Neural cell (in vitro differentiated cells): Measurements from ENCODE around the gene SNTG2. TPM values are rescaled to one million over a fixed set of nuclear protein-coding genes. Genes with fewer than 3 reads are reported as not detected.

ENCODE experiments used
- H2AFZ ChIP-seq: fragments of 200-600, 300-800 bp; sonication (generic), shearing (Covaris generic); 2 replicates; pipeline ENCODE4 v1.6.0; 2014; ENCODE audit warnings: low read depth, mild to moderate bottlenecking, antibody characterized with exemption, low read length, moderate library complexity
- H3F3A ChIP-seq: fragments of 200-600 bp; shearing (Covaris generic); 2 replicates; pipeline ENCODE4 v1.6.1; 2016; ENCODE audit warnings: mild to moderate bottlenecking, moderate library complexity, mixed read lengths, antibody characterized with exemption, low read length; ENCODE audit not compliant: insufficient read depth, poor library complexity, severe bottlenecking
- H3K27ac ChIP-seq: fragments of 200-600, 300-800 bp; sonication (generic), shearing (Covaris generic); 2 replicates; pipeline ENCODE4 v1.5.1; 2014; ENCODE audit warnings: mild to moderate bottlenecking, low read length, moderate library complexity
- H3K27me3 ChIP-seq: fragments of 300-800, 200-600 bp; sonication (generic), shearing (Covaris generic); 2 replicates; pipeline ENCODE4 v1.6.0; 2014; ENCODE audit warnings: mild to moderate bottlenecking, low read depth, low read length, moderate library complexity; ENCODE audit not compliant: insufficient read depth
- H3K36me3 ChIP-seq: fragments of 300-800, 200-600 bp; sonication (generic), shearing (Covaris generic); 2 replicates; pipeline ENCODE4 v1.5.1; 2014; ENCODE audit warnings: mild to moderate bottlenecking, antibody characterized with exemption, low read length, moderate library complexity; ENCODE audit not compliant: insufficient read depth
- H3K4me2 ChIP-seq: fragments of 300-800, 200-600 bp; sonication (generic), shearing (Covaris generic); 2 replicates; pipeline ENCODE4 v1.6.0; 2014; ENCODE audit warnings: mild to moderate bottlenecking, low read length
- H3K4me3 ChIP-seq: fragments of 300-800, 200-600 bp; sonication (generic), shearing (Covaris generic); 2 replicates; pipeline ENCODE4 v1.5.1; 2014; ENCODE audit warnings: mild to moderate bottlenecking, low read length, moderate library complexity
- H3K79me2 ChIP-seq: fragments of 200-600 bp; shearing (Covaris generic); replicated peaks from 2 replicates; pipeline ENCODE4 v1.6.0; 2014; ENCODE audit warnings: mild to moderate bottlenecking, low read length, moderate library complexity; ENCODE audit not compliant: insufficient read depth
- H3K9ac ChIP-seq: fragments of 300-800, 200-600 bp; sonication (generic), shearing (Covaris generic); 2 replicates; pipeline ENCODE4 v1.6.1; 2016; ENCODE audit warnings: mild to moderate bottlenecking, low read length, mixed read lengths
- H3K9me2 ChIP-seq: fragments of 200-600 bp; shearing (Covaris generic); 2 replicates; pipeline ENCODE4 v1.6.1; 2016; ENCODE audit warnings: mild to moderate bottlenecking, low read length, mixed read lengths; ENCODE audit not compliant: insufficient read depth
- H3K9me3 ChIP-seq: fragments of 200-600, 300-800 bp; sonication (generic), shearing (Covaris generic); 2 replicates; pipeline ENCODE4 v1.6.1; 2016; ENCODE audit warnings: mild to moderate bottlenecking, mixed run types, low read length, moderate library complexity, mixed read lengths
- H4K20me1 ChIP-seq: fragments of 200-600 bp; shearing (Covaris generic); 2 replicates; pipeline ENCODE4 v1.6.1; 2016; ENCODE audit warnings: mild to moderate bottlenecking, mixed run types; ENCODE audit not compliant: insufficient read depth
- CTCF ChIP-seq: fragments of 450-650 bp; IDR thresholded peaks from 2 replicates; pipeline ENCODE4 v1.5.1; 2014; ENCODE audit warnings: antibody characterized with exemption, mild to moderate bottlenecking, moderate library complexity; ENCODE audit not compliant: poor library complexity, severe bottlenecking
- EP300 ChIP-seq: fragments of 450-650 bp; conservative IDR thresholded peaks from 2 replicates; pipeline ENCODE4 v1.6.1; 2014; ENCODE audit warnings: antibody characterized with exemption, mild to moderate bottlenecking, moderate library complexity; ENCODE audit not compliant: poor library complexity, severe bottlenecking
- EZH2 ChIP-seq: fragments of 200-600, 300-800 bp; shearing (Covaris generic), sonication (generic); IDR thresholded peaks from 2 replicates; pipeline ENCODE4 v1.6.1; 2014; ENCODE audit warnings: antibody characterized with exemption, low read length, borderline replicate concordance, mild to moderate bottlenecking; ENCODE audit not compliant: insufficient read depth, poor library complexity, severe bottlenecking
- MXI1 ChIP-seq: fragments of 450-650 bp; conservative IDR thresholded peaks from 2 replicates; pipeline ENCODE4 v1.6.1; 2014; ENCODE audit warnings: antibody characterized with exemption, mild to moderate bottlenecking; ENCODE audit not compliant: poor library complexity, severe bottlenecking
- POLR2AphosphoS5 ChIP-seq: IDR thresholded peaks from 2 replicates; pipeline ENCODE4 v1.6.1; 2012
- RAD21 ChIP-seq: fragments of 450-650 bp; conservative IDR thresholded peaks from 2 replicates; pipeline ENCODE4 v1.6.1; 2014; ENCODE audit warnings: antibody characterized with exemption, mild to moderate bottlenecking, moderate library complexity
- REST ChIP-seq: IDR thresholded peaks from 2 replicates; pipeline ENCODE4 v1.6.1; 2012; ENCODE audit warnings: borderline replicate concordance
- SMC3 ChIP-seq: fragments of 450-650 bp; conservative IDR thresholded peaks from 2 replicates; pipeline ENCODE4 v1.6.1; 2014; ENCODE audit warnings: antibody characterized with exemption, mild to moderate bottlenecking, moderate library complexity; ENCODE audit not compliant: poor library complexity
- TAF1 ChIP-seq: IDR thresholded peaks from 2 replicates; pipeline ENCODE4 v1.6.1; 2012; ENCODE audit warnings: low read depth
- polyA plus RNA-seq: library from polyadenylated mRNA; depleted of rRNA; stranded (reverse); fragments of >200 nt; gene quantifications from 2 replicates; pipeline ENCODE4 v1.2.3, GENCODE V29; 2014

The SNTG2 gene
- polyA plus RNA-seq, 1 donor from 2014 or later, result not detected

GRCh38 chr2:922185-922584 is 28.5 kb upstream of the SNTG2 start:
- H3K36me3 ChIP-seq, result no peaks in the 10 kb centered on the region
- H3F3A ChIP-seq, result no peaks in the 10 kb centered on the region
- no peaks in the 10 kb centered on the region for H4K20me1 ChIP-seq
- no peak overlapping the region for H3K9ac ChIP-seq
- H3K79me2 ChIP-seq, result no peaks in the 10 kb centered on the region
- TF ChIP-seq REST (no peak), SMC3 (no peak), RAD21 (no peak), EP300 (no peak), POLR2AphosphoS5 (no peak), EZH2 (no peak), MXI1 (no peak), TAF1 (no peak), CTCF (no peak)
- no peaks in the 10 kb centered on the region for H3K9me3 ChIP-seq
- H3K27me3 ChIP-seq, result no peaks in the 10 kb centered on the region
- H3K4me2 ChIP-seq, result no peak overlapping the region
- H3K27ac ChIP-seq, result no peak overlapping the region
- no peak overlapping the region for H2AFZ ChIP-seq
- H3K4me3 ChIP-seq, result no peak overlapping the region
- no peaks in the 10 kb centered on the region for H3K9me2 ChIP-seq

- Histone ChIP-seq H3K79me2 (no peaks in the 10 kb centered on the region), H3F3A (no peaks in the 10 kb centered on the region), H3K27me3 (no peaks in the 10 kb centered on the region), H4K20me1 (no peaks in the 10 kb centered on the region), H3K9me2 (no peaks in the 10 kb centered on the region), H3K9ac (no peak overlapping the region), H3K36me3 (no peaks in the 10 kb centered on the region), H3K27ac (no peak overlapping the region), H2AFZ (no peak overlapping the region), H3K4me3 (no peak overlapping the region), H3K9me3 (no peaks in the 10 kb centered on the region), H3K4me2 (no peak overlapping the region)
- TF ChIP-seq EZH2 (no peak), REST (no peak), EP300 (no peak), MXI1 (no peak), SMC3 (no peak), TAF1 (no peak), RAD21 (no peak), POLR2AphosphoS5 (no peak), CTCF (no peak)
Measured at GRCh38 chr2:923832-924601, 26.6 kb upstream of the SNTG2 start.
